Activated T-helper 1 cell treated with Interleukin-2 at 50 U/mL for 16 hours (primary cell): ENCODE measurements around the gene B3GNT8.
"Not testable (repeated sequence)": the region's sequence is repeated elsewhere in the genome, so short reads cannot be mapped to it uniquely, and the experiment has no call there.

Source experiments
- DNase-seq: peaks from one replicate; pipeline ENCODE4 v3.0.0-alpha.2; 2020; ENCODE audit warnings: low read depth

B3GNT8 gene

GRCh38 chr19:41391618-41392017 is 35.6 kb downstream of the B3GNT8 start:
- no peak for DNase-seq

- no peak for DNase-seq
Observed at GRCh38 chr19:41386442-41386841, 40.7 kb downstream of the B3GNT8 start.

- DNase-seq: no peak
Observed at GRCh38 chr19:41384351-41384750, 42.8 kb downstream of the B3GNT8 start.

GRCh38 chr19:41381536-41381935 is 45.6 kb downstream of the B3GNT8 start:
- DNase-seq: not testable (repeated sequence)

- no peak for DNase-seq
Observed at GRCh38 chr19:41377977-41378709, 49.0 kb downstream of the B3GNT8 start.

- no peak for DNase-seq
Observed at GRCh38 chr19:41376998-41377365, 50.2 kb downstream of the B3GNT8 start.

- no peak for DNase-seq
Observed at GRCh38 chr19:41376241-41376997, 50.8 kb downstream of the B3GNT8 start, which contains the start of gene TMEM91. TSS of gene TMEM91 (plus strand) at chr19:41376533. CDS start at chr19:41378310, 1,777 bp downstream.
